Left hindlimb (tissue), 1 donor: ENCODE data around the gene RBP3.

ENCODE experiments used
- DNase-seq: peaks from one replicate; pipeline ENCODE4 v3.0.0-alpha.2; 2018

Gene RBP3

DNA sequence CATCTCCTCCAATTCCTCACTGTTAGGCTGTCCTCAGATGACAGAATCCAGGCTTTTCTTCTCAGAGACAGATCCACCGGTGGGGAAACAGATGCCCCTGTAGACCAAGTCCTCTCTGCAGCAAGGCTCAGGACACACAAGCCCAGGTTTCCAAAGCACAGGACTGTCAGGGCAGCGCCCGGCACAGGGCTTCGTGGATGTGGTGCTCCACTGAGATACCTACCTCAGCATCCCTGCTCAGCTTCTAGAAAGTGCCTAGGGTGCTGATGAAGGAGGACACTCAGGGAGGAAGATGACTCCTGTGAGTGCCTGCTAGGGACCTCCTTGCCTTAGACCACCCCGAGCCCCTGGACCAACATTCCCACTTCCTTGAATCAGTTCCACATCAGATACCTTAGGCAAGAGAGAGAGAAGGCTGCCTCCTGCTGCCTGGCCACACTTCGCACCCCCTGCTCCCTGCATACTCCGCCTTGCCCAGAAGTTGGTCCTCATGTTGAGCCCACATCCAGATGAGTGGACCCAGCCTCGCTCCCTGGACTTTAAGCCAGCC lies 8.9 kb upstream of the RBP3 start:
- no peak for DNase-seq

DNA sequence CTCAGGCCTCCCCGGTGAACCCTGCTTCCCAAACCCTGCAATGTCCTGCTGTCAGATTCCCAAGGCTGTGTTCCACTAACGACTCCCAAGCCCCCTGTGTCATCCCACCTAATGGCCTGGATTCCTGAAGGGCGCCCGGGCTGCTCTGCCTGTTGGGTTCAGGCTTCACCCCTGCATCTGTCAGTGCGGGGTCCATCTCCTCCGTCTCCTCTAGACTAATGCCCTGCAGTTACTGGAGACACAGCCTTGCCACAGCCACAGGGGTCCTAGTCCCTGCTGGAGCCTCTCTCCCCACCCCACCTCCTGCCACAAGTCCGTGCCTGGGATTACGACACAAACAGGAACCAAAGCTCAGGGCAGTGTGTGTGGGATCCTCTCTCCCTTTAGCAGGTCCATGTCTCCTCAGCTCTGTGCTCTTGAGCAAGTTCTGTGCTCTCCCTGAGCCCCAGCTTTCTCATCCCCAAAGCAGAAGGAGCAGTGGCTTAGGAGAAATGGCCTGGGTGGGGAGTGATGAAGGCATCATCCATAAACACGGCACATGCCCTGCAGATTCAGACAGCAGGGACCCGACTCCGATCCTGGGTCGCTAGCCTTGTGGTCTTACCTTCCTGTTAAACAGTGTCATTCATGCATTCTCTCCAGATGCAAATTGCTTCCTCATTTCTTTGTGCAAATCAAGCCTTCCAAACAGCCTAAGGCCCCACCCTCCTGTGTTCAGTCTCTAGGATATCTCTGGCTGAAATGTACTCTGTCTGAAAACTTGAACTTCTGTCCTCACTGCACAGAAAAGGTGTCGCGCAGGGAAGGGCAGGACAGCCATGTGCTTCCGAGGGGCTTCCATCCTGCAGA lies 8.2 kb upstream of the RBP3 start:
- no peak for DNase-seq

DNA sequence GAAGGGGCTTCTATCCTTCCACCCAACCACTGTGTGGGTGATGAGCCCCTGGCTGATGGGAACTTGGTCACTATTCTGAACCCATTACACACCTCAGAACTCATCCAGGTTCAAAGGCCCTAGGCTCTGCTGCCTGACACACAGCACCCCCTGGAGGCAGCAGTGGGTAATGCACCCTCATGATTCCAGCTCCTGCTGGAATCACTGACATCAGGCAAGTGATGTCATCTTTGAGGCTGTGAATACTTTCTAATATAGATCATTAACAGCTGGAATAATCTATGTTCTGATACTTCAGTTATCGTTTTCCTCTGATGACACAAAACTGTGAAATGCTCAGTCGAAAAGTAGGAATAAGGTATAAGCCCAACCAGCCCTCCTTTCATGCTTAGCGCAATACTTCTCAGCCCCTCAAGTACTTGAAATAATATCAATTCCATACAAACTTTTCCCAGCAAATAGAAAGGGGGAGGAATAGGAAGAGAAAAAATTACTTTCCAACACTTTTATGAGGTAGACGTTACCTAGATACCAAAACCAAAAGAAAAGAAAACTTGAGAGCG lies 7.5 kb upstream of the RBP3 start:
- DNase-seq: peak; percentile 64

DNA sequence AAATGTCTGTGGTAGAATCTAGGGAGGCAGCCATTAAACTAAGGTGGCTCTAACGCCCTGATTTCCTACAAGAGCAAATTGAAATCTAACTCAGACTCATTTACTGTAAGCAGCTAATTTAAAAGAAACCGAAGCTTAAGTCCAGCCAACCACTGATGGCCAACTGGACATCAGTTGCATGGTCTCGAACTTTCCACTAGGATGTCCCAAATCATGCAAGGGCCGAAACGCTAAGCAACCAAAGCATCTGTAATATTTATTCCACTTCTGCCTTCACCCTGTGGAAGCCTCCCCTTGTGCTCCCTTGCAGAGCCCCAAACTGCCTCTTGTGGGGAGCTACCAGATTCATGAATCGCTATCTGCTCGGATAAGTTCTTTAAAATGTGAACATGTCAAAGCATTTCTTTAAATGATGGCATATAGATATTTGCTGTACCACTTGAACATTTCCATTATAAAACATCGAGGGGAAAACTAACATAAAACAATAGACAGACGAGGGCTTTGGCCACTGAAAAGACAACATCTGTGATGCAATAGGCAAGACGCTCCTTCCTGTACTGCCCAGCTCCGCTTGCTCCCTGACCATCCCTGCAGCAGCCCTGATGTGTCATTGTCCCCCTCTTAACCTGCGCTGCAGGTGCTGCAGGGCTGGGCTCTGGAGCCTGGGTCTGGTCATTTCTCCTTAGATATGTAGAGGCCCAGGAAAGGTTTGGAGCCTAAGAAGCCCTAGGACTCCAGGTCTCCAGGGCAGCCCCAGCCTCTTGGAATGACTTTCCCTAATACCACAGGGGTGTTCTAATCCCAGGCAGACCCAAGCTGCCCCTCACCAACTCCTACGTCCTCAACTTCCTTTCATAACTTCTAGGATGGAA lies 2.9 kb upstream of the RBP3 start:
- no peak for DNase-seq

DNA sequence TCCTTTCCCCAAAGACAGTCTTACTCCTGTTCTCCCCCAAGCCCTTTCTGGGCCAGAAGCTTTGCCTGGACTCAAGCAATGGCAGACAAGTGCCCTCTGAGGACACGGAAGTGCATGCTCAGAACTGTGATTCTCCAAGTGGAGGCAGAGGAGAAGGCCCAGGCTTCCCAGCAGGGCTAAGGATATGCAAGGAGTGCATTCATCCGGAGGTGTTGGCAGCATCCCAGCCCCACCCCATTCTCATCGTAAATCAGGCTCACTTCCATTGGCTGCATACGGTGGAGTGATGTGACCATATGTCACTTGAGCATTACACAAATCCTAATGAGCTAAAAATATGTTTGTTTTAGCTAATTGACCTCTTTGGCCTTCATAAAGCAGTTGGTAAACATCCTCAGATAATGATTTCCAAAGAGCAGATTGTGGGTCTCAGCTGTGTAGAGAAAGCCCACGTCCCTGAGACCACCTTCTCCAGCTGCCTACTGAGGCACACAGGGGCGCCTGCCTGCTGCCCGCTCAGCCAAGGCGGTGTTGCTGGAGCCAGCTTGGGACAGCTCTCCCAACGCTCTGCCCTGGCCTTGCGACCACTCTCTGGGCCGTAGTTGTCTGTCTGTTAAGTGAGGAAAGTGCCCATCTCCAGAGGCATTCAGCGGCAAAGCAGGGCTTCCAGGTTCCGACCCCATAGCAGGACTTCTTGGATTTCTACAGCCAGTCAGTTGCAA lies 1.4 kb upstream of the RBP3 start:
- no peak for DNase-seq

DNA sequence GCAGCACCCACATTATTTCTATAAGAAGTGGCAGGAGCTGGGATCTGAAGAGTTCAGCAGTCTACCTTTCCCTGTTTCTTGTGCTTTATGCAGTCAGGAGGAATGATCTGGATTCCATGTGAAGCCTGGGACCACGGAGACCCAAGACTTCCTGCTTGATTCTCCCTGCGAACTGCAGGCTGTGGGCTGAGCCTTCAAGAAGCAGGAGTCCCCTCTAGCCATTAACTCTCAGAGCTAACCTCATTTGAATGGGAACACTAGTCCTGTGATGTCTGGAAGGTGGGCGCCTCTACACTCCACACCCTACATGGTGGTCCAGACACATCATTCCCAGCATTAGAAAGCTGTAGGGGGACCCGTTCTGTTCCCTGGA lies 874 bp upstream of the RBP3 start:
- DNase-seq: no peak

DNA sequence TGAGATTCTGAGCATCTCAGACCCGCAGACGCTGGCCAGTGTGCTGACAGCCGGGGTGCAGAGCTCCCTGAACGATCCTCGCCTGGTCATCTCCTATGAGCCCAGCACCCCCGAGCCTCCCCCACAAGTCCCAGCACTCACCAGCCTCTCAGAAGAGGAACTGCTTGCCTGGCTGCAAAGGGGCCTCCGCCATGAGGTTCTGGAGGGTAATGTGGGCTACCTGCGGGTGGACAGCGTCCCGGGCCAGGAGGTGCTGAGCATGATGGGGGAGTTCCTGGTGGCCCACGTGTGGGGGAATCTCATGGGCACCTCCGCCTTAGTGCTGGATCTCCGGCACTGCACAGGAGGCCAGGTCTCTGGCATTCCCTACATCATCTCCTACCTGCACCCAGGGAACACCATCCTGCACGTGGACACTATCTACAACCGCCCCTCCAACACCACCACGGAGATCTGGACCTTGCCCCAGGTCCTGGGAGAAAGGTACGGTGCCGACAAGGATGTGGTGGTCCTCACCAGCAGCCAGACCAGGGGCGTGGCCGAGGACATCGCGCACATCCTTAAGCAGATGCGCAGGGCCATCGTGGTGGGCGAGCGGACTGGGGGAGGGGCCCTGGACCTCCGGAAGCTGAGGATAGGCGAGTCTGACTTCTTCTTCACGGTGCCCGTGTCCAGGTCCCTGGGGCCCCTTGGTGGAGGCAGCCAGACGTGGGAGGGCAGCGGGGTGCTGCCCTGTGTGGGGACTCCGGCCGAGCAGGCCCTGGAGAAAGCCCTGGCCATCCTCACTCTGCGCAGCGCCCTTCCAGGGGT lies 703 bp downstream of the RBP3 start:
- no peak for DNase-seq

DNA sequence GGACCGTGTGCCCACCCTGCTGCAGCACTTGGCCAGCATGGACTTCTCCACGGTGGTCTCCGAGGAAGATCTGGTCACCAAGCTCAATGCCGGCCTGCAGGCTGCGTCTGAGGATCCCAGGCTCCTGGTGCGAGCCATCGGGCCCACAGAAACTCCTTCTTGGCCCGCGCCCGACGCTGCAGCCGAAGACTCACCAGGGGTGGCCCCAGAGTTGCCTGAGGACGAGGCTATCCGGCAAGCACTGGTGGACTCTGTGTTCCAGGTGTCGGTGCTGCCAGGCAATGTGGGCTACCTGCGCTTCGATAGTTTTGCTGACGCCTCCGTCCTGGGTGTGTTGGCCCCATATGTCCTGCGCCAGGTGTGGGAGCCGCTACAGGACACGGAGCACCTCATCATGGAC lies 1.4 kb downstream of the RBP3 start:
- DNase-seq: no peak

DNA sequence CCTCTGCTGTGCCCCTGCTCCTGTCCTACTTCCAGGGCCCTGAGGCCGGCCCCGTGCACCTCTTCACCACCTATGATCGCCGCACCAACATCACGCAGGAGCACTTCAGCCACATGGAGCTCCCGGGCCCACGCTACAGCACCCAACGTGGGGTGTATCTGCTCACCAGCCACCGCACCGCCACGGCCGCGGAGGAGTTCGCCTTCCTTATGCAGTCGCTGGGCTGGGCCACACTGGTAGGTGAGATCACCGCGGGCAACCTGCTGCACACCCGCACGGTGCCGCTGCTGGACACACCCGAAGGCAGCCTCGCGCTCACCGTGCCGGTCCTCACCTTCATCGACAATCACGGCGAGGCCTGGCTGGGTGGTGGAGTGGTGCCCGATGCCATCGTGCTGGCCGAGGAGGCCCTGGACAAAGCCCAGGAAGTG lies 1.8 kb downstream of the RBP3 start:
- DNase-seq: no peak

DNA sequence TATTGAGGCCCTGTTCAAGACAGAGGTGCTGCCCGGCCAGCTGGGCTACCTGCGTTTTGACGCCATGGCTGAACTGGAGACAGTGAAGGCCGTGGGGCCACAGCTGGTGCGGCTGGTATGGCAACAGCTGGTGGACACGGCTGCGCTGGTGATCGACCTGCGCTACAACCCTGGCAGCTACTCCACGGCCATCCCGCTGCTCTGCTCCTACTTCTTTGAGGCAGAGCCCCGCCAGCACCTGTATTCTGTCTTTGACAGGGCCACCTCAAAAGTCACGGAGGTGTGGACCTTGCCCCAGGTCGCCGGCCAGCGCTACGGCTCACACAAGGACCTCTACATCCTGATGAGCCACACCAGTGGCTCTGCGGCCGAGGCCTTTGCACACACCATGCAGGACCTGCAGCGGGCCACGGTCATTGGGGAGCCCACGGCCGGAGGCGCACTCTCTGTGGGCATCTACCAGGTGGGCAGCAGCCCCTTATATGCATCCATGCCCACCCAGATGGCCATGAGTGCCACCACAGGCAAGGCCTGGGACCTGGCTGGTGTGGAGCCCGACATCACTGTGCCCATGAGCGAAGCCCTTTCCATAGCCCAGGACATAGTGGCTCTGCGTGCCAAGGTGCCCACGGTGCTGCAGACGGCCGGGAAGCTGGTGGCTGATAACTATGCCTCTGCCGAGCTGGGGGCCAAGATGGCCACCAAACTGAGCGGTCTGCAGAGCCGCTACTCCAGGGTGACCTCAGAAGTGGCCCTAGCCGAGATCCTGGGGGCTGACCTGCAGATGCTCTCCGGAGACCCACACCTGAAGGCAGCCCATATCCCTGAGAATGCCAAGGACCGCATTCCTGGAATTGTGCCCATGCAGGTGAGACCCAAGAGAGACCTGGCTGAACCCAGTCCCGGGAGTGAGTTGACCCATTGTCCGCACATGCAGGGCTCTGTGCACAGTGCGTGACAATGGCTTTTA lies 2.8 kb downstream of the RBP3 start:
- no peak for DNase-seq

DNA sequence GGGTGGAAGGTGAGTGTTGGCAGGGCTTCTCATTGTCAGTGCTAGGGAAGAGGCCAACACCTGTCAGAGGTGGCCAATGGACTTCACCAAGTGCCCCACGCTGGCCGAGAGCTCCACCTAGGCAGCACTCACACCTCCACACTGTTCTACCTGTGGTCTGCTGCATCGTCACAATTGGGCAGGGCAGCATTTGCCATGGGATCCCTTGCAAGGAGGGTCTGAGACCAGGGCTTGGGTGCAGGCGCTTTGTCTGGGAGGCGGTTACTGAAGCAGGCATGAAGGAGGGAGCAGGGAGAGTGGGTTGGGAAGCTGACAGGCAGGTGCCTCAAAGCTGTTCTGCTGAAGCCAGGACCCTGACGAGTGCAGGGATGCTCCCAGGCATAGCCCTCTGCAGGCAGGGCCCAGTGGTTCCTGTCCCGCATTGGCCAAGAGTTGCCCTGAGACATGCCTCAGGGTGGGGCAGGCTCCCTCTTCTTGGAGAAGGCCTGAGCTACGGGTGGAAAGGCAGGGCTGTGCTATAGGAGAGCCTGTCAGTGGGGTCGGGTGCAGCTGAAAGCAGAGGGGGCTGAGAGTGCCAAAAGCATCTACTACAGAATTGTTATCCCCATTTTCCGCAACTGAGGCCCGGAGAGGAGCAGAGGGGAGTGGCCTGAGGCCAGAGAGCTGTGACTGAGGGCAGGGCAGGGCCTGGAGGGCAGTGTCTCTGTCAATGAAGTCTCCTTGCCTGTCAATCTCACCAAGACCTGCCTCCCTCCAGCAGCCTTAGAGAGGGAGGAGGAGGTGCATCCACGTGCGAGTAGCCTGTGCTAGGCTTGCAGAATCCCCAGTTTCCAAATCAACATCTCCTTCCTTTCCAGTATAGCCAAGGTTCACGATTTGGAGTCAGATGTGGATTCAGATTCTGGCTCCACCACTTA lies 4.0 kb downstream of the RBP3 start:
- DNase-seq: no peak

DNA sequence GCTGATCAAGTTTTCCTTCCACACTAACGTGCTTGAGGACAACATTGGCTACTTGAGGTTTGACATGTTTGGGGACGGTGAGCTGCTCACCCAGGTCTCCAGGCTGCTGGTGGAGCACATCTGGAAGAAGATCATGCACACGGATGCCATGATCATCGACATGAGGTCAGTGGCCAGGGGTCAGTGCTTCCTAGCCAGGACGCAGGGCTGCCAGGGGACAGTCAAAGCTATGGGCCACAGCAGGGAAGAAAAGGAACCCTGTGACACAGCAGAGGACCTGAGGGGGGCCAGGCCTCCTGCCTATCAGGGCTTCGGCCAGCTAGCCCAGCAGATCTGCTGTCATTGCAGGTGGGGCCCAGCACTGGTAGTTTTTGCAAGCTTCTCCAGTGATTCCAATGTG lies 5.2 kb downstream of the RBP3 start:
- no peak for DNase-seq

DNA sequence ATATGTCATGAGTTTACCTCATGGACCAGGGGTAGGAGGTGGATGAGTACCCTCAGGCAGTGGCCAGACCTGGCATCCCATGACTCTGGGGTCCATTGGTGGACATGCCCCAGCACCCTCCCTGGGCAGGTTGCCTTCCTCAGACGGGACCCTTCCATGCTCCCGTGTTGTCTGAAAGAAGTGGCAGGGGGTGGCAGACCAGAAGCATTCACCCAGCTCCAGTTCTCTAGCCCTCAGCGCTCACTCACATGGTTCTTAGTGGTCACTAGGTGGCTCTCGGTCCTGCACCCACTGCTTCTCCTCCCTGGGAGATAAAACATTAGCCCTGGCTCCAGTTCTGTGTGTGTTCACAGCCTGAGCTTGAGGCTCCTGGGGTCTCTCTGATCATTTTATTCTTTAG lies 6.0 kb downstream of the RBP3 start:
- DNase-seq: no peak

DNA sequence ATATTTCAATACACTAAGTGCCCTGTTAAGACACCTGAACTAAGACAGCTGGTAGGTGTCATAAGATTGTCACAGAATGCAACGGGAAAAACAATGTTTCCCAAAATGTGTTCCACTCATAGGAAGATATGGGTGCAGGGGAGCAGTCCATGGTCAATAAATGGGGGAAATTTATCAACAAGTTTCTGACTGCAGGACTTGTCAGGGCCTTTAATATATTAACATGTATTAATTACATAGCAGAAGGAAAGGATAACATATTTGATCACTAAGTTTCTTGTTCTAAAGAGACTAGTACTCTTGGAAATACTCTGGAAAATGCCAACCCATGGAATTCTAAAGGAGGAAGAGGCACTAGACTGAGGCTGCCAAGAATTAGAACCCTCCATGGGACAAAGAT lies 6.7 kb downstream of the RBP3 start:
- DNase-seq: no peak

DNA sequence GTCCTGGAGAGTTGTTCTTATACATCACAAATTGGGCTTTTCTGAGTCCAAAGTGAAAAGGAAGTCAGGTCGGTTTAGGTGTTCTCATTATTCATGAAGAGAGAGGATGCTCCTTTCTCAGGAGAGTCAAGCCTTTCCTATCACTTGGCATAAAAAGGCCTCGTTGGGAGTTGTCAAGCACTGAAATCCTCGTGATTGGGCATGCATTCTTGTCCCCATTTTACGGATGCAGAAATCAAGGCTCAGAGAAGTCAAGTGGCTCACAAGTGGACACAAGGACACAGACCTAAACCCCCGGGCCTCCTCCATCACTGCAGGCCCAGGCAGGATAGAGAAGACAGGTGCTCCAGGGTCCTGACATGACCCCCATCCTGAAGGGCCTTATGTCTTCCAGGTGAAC lies 8.5 kb downstream of the RBP3 start:
- no peak for DNase-seq

DNA sequence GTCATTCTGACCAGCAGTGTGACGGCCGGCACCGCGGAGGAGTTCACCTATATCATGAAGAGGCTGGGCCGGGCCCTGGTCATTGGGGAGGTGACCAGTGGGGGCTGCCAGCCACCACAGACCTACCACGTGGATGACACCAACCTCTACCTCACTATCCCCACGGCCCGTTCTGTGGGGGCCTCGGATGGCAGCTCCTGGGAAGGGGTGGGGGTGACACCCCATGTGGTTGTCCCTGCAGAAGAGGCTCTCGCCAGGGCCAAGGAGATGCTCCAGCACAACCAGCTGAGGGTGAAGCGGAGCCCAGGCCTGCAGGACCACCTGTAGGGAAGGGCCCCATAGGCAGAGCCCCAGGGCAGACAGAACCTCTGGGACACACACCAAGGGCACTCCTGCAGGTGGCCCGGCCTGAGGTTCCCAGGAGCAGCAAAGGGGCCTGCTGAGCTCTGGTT lies 9.0 kb downstream of the RBP3 start:
- DNase-seq: no peak

DNA sequence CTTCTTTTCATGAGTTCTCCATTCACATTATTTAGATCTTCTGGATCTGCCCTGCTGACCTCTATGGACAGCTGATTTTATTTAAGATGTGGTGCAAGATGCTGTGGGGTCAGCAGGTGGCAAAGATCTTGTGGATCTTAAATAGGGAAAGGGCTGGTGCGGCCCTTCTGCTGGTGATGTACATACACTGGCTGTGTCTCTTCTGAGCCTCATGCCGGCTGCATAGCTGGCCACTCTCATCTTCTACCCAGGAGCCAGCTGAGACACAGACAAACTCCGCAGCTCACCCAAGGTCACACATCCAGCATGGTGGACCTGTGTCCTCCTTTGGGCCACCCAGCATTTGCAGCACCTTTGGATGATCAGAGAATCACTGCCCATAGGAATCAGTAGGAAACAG lies 9.7 kb downstream of the RBP3 start:
- DNase-seq: no peak

DNA sequence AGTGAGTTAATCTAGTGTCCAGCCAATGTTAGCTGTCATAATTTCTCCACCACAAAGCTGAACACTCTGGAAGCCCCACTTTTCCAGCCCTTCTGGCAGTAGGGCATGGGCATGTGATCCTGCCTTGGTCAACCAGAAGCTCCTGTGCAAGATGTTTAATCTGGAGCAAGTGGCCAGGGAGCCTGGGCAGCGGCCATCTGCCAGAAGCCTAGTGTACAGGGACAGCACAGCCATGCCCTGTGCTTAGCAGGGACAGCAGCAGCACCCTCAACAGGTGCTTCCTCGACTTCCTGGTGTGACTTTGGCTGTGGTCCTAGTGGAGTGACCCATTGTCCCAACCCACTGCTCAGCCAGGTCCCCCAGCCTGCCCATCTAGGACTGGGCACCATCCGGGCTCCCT lies 10.3 kb downstream of the RBP3 start:
- no peak for DNase-seq

DNA sequence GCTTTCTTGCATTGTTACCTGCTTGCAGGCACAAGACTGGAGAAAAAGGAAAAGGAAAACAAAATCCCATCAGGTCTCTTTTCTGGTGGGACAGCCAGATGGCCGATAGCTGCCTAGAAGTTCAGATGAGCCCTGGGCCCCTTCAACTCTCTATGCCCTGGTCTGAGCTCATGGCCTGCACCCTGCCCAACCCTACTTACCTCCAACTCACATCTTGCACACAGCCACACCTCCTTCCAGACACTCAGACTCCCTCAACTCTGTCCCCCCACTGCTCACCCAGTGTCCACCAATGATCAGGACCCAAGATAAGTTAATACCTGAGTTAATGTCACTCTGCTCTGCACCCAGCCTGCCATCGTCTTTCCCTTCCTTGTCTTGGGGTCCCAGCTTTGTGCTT lies 10.9 kb downstream of the RBP3 start:
- DNase-seq: no peak
